Daoy (cell line): ENCODE data around the gene HS6ST1. TPM values are rescaled to one million over a fixed set of nuclear protein-coding genes. Genes with fewer than 3 reads are reported as not detected.

ENCODE experiments used
- DNase-seq: peaks from one replicate; pipeline ENCODE4 v3.0.0-alpha.2; 2015; ENCODE audit warnings: low read depth
- total RNA-seq: library from RNA; depleted of rRNA; stranded (reverse); fragments of >200 nt; shearing (Covaris generic); gene quantifications from 2 replicates; pipeline ENCODE4 v1.2.3, GENCODE V29; 2014; rRNA removed

Gene HS6ST1
- total RNA-seq, 1 experiment from 2014 or later = 13.0 TPM

DNA sequence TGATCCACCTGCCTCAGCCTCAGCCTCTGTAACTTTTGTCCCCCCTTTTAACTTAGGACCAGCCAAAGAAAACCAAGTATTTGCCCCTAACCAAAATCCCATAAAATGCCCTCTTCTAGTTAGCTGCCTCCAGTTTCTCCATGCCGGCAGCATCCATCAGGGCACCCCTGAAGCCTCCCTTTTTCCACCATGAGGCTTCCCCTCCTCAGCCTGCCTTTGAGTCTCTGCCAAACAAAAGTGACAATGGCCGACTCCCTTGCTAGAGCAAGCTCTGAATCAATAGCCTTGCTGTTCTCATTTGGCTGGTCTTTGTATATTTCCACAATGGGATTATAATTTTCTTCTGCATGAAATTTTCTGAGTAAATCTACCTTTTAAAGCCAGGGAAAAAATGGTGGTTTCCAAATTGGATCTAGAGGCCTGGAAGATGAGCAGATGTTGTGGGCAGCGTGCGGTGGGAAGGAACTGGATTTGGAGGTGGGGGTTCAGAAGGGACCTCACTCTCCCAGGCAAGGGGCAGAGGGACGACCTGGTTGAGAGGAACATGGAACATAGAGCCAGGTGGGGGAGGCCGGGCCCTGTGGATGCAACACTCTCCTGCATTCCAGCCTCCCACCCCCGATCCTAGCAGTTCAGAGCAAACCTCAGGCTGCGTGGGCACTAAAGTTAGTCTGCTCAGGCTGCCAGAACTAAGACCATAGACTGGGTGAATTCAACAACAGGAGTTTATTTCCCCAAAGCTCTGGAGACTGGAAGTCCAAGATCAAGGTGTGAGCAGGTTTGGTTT lies 80.6 kb downstream of the HS6ST1 start:
- DNase-seq = no peak

DNA sequence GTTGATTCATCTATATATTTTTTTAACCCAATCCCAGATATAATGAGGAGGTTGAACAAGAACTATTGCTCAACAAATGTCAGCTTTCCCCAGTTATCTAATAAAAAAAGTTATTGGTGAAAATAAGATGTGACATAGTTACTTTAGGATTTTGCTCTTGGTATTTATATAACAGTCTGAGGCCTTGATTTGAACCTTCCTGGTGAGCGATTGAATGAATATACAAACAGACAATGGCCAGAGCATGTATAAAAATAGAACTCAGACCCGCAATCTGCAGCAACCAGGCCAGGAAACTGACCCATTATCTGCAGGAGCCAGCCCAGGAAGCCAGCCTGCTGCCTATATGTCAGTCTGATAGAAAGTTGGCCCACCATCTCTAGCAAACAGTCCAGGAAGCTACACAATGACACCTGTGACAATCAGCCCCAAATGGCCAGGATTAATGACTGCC lies 81.6 kb downstream of the HS6ST1 start:
- DNase-seq = no peak

DNA sequence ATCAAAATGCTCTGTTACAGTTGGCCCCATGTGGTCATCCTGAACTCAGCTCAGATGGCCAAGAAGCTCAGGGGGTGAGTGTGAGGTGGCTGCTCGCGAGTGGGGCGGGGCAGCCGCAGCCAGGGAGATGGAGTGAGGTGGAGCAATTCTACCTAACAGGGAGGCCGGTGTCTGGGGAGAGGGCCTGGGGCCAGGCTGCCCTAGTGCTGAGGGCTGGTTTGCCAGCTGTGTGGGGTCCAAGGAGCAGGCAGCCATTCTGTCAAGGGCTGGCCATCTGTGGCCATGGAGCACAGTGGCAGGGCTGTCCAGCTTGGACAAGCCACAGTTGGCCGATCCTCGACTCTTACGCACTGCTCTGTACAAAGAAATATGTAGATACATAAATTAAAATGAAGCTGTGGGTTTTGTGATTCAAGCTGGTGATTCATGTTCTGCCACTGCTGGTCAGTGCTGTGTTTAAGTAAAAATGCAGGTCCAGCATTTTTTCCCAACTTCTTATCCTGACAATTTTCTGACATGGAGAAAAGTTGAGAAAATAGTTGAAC lies 82.1 kb downstream of the HS6ST1 start:
- peak; percentile 49 for DNase-seq

DNA sequence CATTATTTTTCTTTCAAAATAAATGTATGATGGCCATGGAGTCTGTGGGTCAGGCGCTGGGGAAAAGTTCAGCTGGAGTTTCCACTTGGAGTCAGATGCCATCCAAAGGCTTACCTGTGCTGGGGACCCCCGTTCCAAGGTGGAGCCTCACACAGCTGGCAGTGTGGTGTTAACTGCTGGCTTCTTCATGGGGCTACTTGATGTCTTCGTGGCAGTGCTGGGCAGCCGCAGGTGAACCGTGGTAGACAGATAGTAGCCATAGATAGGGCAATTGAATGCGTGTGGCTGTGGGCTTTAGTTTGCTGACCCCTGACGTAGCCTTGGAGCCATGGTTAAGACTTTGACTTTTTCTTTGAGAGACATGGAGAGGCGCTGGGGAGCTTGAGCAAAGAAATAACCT lies 83.1 kb downstream of the HS6ST1 start:
- no peak for DNase-seq

DNA sequence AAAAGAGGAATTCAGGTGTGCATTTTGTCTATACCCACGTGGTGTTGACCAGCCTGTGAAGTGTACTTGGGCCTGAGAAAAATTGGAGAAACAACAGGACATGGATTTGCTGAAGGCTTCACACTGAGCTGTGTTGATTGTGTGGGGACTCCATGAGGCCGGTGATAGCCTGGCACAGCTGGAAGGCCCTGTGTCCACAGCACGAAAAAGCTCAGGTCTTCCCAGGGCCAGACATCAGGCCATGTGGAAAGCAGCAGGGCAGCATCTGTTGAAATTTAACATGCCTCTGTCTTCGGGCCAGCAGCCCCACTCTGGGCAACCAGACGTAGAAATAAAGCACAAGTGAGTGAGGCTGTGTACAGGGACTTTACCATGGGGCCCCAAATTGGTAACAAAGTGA lies 84.1 kb downstream of the HS6ST1 start:
- DNase-seq = no peak

DNA sequence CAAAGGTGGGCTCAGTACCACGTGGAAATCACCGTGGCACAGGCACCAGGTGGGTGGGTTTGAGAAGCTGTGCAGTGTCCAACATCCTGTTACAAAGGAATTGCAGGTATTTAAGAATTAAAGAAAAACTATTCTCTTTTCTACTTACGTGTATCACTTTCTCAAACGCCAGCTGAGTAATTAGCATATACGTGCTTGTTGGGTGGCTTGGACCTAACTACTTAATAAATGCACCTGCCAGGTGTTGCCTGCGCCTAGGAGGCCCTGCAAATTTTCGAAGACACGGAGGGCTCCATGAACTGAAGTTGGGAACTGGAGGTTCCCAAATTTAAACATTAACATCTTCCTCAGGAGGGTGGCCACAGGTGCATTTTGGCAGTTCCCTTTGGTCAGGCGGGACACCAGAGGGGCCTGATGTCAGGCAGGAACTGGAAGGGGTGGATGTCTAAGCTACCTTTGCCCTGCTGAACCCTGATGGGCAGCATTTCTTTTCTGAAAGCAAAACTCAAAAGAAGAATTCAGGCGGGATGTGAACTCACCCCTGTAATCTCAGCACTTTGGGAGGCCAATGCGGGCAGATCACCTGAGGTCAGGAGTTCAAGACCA lies 84.8 kb downstream of the HS6ST1 start:
- no peak for DNase-seq

DNA sequence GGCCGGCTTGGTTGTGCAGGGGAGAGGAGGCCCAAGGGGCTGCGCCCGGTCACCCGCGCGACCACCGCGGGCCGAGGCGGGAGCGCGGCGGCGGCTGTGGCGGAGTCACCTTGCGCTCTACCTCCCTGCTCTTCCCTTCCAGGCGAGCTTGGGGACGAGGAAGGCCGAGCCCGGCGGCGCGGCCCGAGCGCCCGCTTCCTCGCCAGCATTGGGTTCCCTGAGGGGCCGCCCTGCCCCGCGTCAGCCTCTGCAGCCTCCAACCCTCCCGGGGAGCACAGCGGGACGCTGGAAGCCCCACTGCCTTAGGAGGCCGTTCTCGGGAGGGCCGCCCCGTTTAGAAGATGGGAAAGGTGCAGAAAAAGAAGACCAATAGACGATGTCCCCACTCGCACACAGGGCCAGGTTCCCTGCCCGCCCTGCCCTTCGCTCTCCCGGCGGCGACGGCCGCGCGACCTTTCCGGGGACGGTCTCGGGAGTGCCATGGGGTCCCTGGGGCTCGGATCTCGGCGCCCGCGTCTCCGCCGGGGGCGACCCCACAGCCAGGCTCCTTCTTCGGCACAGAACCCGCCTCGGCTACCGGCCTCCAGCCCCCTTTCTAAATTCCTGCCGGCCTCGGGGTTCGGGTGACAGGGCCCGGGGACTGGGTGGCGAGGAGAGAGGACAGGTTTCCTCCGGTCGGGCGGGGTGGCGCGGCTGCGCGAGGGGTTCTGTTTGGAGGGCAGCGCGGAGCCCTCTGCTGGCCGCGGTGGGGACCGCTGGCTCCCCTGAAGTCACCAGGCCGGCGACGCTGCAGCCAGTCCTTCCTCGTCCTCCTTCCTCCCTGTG lies 85.5 kb downstream of the HS6ST1 start:
- DNase-seq = peak; percentile 83

DNA sequence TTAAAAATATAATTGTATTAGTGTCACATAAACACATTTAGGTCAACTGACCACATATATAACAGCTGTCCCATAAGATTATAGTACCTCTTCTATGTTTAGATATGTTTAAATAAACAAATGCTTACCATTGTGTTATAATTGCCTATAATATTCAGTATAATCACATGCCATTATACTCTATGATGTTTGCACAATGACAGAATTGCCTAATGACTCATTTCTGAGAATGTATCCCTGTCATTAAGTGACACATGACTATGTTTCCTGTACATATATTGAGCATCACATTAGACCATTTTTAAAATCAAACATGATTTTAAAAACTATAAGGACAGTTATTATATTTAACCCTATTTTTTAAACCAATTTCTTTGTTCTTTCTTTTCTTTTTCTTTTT lies 89.8 kb downstream of the HS6ST1 start:
- DNase-seq = peak; percentile 19

DNA sequence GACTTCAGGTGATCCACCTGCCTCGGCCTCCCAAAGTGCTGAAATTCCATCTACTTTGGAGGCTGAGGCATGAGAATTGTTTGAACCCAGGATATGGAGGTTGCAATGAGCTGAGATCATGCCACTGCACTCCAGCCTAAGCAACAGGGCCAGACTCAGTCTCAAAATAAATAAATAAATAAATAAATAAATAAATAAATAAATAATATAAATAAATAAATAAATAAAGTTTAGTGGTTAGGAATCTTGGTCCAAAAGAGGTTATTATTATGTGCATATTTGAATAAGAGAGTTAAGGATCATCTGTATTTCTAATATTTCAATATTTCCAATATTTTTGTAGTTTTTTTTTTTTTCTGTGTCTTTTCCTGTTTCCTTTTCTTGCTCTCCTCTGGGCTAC lies 90.8 kb downstream of the HS6ST1 start:
- no peak for DNase-seq

DNA sequence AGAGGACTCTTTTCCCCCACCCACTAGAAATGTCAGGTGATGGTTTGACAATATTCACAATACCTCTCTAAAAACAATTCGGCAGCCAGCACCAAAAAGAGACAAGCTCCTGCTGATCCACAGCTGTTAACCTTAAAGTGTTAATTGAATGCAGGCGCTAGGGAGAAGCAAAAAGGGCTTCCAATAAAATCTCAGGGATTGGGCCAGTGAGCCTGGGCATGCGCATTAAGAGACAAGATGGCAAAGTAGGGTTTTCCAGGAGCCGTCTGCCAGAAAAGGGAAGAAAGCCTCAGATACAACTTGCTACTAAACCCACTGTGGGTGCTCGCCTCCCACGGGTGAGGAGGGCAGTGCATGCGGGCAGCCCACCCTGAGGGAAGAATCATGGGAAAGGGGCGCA lies 98.8 kb downstream of the HS6ST1 start:
- DNase-seq = no peak

DNA sequence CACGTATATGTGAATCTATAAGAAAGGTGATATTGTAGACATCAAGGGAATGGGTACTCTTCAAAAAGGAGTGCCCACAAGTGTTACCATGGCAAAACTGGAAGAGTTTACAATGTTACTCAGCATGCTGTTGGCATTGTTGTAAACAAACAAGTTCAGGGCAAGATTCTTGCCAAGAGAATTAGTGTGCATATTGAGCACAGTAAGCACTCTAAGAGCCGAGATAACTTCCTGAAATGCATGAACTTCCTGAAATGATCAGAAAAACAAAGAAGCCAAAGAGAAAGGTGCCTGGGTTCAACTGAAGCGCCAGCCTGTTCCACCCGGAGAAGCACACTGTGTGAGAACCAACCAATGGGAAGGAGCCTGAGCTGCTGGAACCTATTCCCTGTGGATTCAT lies 101.0 kb downstream of the HS6ST1 start:
- DNase-seq = no peak

DNA sequence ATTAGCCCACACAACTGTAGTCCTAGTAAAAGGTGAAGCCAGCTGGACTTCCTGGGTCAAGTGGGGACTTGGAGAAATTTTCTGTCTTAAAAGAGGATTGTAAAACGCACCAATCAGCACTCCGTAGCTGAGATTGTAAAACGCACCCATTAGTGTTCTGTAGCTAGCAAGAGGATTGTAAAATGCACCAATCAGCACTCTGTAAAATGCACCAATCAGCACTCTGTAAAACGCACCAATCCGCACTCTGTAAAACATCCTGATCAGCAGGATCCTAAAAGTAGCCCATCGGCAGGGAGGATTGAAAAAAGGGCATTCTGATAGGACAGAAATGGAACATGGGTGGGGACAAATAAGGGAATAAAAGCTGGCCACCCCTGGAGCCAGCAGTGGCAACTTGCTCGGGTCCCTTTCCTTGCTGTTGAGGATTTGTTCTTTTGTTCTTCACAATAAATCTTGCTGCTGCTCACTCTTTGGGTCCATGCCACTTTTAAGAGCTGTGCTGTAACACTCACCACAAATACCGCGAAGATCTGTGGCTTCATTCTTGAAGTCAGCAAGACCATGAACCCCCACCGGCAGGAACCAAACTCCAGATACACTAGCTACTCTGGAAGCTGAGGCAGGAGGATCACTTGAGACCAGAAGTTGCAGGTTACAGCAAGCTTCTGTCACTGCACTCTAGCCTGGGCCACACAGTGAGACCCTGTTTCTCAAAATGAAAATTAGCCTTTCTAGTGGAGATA lies 102.6 kb downstream of the HS6ST1 start:
- no peak for DNase-seq

Other genes with a start within 250 kb of the HS6ST1 start
- gene UGGT1, start 227.7 kb downstream of the HS6ST1 start, total RNA-seq = 45.1 and 58.9 TPM in 2 replicates